GM18517 (cell line): ENCODE measurements around the gene SS18L1.

ENCODE experiments used
- ATAC-seq: cut with Tn5 transposase; IDR thresholded peaks from one replicate; pipeline ENCODE4 v1.9.1; 2021; ENCODE audit warnings: mild to moderate bottlenecking, moderate library complexity; ENCODE audit not compliant: unreplicated experiment

Gene SS18L1

GRCh38 chr20:62208795-62209755 lies 65.5 kb downstream of the SS18L1 start:
- ATAC-seq: no peak

DNA sequence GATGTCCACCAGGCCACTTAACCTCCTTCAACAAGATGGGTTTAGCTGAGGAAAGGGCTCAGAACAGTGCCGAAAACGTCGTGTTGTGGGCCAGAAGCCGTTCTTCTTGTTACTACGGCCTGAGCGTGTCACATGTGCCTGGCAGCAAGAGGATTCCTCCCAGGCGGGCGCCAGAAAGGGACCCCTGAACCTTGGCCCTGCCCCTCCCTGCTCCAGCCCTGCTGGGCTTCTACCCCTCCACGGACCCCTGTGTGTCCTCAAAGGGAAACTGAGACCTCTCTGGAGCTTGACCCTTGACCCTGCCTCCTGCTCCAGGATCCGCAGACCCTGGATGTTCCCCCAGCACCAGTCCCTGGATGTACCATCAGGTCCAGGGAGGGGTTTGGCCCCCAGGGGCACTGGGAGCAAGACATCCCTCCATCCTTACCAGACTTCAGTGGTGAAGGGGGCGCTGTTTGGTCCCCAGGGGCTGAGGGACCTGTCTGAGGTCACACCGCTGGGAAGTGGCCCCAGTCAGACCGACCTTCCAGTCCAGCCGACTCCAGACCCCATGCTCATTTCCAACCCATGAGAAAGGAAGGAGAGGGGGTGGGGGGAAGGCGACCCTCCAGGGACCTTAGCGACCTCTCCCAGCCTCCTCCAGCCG lies 66.4 kb downstream of the SS18L1 start:
- no peak for ATAC-seq

- no peak for ATAC-seq
Measured at GRCh38 chr20:62210496-62210855, 66.9 kb downstream of the SS18L1 start.

DNA sequence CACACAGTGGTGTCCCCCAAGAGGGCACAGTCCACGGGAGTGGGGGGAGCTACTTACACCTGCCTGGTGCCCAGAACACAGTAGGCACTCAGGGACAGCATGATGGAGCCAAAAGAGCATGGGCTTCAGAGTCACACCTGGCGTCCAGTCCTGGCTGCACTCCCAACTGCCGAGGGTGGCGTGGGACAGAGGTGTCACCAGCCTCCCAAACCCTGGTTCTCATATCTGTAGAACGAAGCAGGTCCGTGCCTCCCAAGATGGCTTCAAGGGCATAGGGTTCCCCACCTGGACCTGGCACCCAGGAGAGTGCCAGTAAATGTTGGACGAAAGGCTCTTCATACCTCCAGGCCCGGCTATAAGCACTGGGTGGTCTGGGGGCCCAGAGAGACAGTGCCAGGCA lies 67.6 kb downstream of the SS18L1 start:
- ATAC-seq: no peak

GRCh38 chr20:62211769-62212288 lies 68.3 kb downstream of the SS18L1 start:
- no peak for ATAC-seq

- no peak for ATAC-seq
Measured at GRCh38 chr20:62212299-62212698, 68.7 kb downstream of the SS18L1 start.

DNA sequence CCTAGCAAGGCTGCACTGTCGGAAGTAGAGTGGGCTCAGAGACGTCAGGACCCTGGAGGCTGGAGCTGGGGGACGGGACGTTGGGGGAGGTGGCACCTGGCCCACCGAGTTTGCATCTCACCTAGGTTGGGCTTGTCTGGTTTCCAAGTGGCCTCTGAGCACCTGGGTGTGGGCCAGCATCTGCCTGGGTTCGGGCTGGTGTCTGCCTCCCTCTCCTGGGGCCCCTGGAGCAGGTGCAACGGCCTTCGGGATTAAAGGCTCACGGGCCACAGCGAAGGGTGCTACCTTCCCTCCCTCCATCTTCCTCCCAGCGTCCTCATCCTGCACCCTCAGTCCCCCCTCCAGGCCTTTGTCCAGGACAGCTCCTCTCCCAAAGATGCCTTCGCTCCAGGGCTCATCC lies 70.5 kb downstream of the SS18L1 start:
- ATAC-seq: no peak

GRCh38 chr20:62215020-62215990 lies 71.7 kb downstream of the SS18L1 start:
- no peak for ATAC-seq

GRCh38 chr20:62215991-62216635 lies 72.5 kb downstream of the SS18L1 start:
- no peak for ATAC-seq

- ATAC-seq: no peak
Measured at GRCh38 chr20:62216636-62217566, 73.3 kb downstream of the SS18L1 start.

DNA sequence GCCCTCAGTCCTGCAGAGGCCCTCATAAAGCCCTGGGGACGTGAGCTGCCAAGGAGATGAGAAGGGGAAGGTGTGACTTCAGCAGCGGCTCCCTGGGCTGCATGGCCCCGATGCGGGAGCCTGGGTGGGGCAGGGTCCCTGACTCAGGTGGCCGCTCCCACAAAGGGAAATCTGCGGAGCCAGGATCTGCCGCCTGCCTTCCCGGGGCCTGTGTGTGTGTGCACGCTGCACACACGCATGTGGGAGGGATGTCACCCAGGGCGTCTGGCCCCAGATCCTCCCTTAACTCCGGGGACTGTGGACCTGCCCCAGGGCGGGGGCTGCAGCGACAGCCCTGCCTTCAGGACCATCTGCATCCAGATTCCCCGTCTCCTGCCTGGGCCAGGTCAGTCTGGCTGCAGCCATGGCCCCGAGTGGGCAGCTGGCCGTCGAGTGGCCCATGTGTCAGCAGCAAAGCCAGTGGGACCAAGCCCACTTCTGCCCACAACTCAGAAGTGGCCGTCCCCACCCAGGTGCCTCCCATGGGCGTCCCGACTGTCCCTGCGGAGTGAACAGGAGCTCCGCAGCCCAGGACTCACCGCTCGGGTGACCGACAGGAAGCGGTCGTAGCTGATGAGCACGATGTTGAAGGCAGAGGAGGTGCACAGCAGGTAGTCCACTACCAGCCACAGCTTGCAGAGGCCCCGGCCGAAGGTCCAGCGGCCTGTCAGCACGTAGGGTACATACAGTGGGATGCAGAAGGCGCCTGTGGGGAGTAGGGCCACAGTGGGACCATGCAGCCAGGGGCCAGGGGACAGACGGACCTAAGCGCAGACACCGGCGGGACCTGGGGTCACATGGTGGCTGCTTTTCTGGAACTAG lies 74.6 kb downstream of the SS18L1 start:
- ATAC-seq: no peak

GRCh38 chr20:62219101-62219991 lies 75.8 kb downstream of the SS18L1 start:
- no peak for ATAC-seq

DNA sequence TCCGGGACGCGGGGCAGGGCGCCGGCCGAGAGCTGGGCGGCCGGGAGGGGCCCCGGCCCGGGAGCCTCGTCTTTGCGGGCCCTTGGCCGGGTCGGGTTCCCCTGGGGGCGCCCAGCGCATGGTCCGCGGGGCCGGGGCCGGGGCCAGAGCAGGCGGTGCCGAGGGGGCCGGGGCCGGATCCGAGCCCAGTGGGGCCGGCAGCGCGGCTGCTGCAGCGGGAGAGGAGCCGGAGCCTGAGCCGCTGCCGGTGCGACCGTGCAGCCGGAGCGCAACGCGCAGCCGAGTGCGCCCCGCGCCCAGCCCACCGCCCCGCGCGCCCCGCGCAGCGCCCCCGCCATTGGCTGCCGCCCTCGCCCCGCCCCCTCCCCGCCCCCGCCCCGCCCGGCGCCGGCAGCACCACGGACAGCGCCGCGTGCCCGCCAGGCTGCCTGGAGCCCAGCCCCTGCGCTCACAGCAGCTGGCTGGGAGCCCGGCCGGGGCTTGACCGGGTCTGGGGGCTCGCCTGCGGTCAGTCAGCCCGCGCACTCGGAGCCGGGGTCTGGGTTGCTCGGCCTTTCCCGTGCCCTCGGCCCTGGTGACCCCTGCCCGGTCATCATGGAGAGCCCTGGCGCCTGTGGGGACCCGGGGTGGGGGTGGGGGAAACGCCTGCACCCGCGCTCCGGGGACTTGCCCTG lies 76.6 kb downstream of the SS18L1 start, which contains the start of gene HRH3:
Gene HRH3 (minus strand): TSS at position 287 of the 674 bp plus-strand sequence. CDS start 308 bp downstream, outside the sequence.
- no peak for ATAC-seq

GRCh38 chr20:62220666-62221568 lies 77.3 kb downstream of the SS18L1 start:
- ATAC-seq: no peak

GRCh38 chr20:62222266-62222850 lies 78.8 kb downstream of the SS18L1 start:
- no peak for ATAC-seq
